K562 (cell line): ENCODE results near the gene LILRA6. TPM values are rescaled to one million over a fixed set of nuclear protein-coding genes. Genes with fewer than 3 reads are reported as not detected.
"Not testable (repeated sequence)": the region's sequence is repeated elsewhere in the genome, so short reads cannot be mapped to it uniquely, and the experiment has no call there.

Experiments
- ATAC-seq: fragments of 200-7000 bp; cut with Tn5 transposase; 3 replicates; pipeline ENCODE4 v1.9.1; 2020; ENCODE audit warnings: moderate library complexity
- BruUV-seq: library from RNA; stranded (reverse); fragments of 400-500 nt; replicated peaks from 2 replicates; lab custom pipeline; 2021; lab: Mats Ljungman, UMichigan
- CTCF ChIA-PET: fragments of 300-600 bp; formaldehyde crosslinking; extraction: SDS; loops from one replicate; lab custom pipeline; 2021; ENCODE audit warnings: low intra/inter-chr PET ratio; lab: Yijun Ruan, JAX
- POLR2A ChIA-PET: fragments of 300-600, 350-650 bp; sonication (Branson Sonifier 250); formaldehyde crosslinking; extraction: SDS; loops from one replicate; lab custom pipeline; 2021; ENCODE audit warnings: antibody characterized with exemption, inconsistent platforms; lab: Yijun Ruan, JAX
- DNase-seq, 4 experiments: peaks; one replicate each; pipeline versions ENCODE4 v3.0.0 to v3.0.0-alpha.2; 2011 to 2018; ENCODE audit warnings: low spot score in 3 of 4, mixed read lengths in 3 of 4; ENCODE audit errors: extremely low read depth in 1 of 4
- FAIRE-seq: peaks from 2 replicates; lab custom pipeline; 2011; peaks lifted over from hg19 to GRCh38; lab: Jason Lieb, UNC
- H2AFZ ChIP-seq: 2 replicates; pipeline ENCODE4 v1.6.0; 2011; ENCODE audit warnings: low read depth, low read length, control low read depth, inconsistent platforms
- H3K27ac ChIP-seq: fragments of 200-600 bp; 3 replicates; pipeline ENCODE4 v1.8.0; 2011; ENCODE audit warnings: low read depth, mild to moderate bottlenecking, control low read depth, inconsistent platforms, low read length, moderate library complexity, mixed read lengths; ENCODE audit errors: extremely low read depth
- H3K27me3 ChIP-seq, 2 experiments: fragments of 300-600 bp in 1 of 2; 2 replicates in 1 of 2; 3 replicates in 1 of 2; pipeline versions ENCODE4 v1.6.0 to v1.8.0; 2011; ENCODE audit warnings: inconsistent platforms in 2 of 2, low read length in 2 of 2, mild to moderate bottlenecking in 1 of 2, mixed read lengths in 1 of 2, moderate library complexity in 1 of 2; ENCODE audit not compliant: control insufficient read depth in 2 of 2, insufficient read depth in 2 of 2
- H3K36me3 ChIP-seq: fragments of 300-600 bp; 3 replicates; pipeline ENCODE4 v1.8.0; 2011; ENCODE audit warnings: mild to moderate bottlenecking, low read length, inconsistent platforms; ENCODE audit not compliant: control insufficient read depth, insufficient read depth
- H3K4me1 ChIP-seq, 2 experiments: fragments of 200-600 bp in 1 of 2; replicated peaks in 1 of 2; 2 replicates in 1 of 2; 3 replicates in 1 of 2; pipeline versions ENCODE4 v1.5.1 to v1.8.0; 2011; ENCODE audit warnings: inconsistent platforms in 2 of 2, low read length in 2 of 2, mild to moderate bottlenecking in 1 of 2, mixed read lengths in 1 of 2, moderate library complexity in 1 of 2; ENCODE audit not compliant: control insufficient read depth in 2 of 2, insufficient read depth in 2 of 2
- H3K4me2 ChIP-seq: 2 replicates; pipeline ENCODE4 v1.6.1; 2011; ENCODE audit warnings: low read length, control low read depth, inconsistent platforms, mixed read lengths; ENCODE audit not compliant: insufficient read depth
- H3K4me3 ChIP-seq: fragments of 200-600 bp; sonication (generic), shearing (Covaris generic); 2 replicates; pipeline ENCODE4 v1.5.1; 2016; ENCODE audit warnings: control low read depth, inconsistent platforms
- H3K79me2 ChIP-seq: fragments of 200-600 bp; 3 replicates; pipeline ENCODE4 v1.8.0; 2011; ENCODE audit warnings: low read length, inconsistent platforms; ENCODE audit not compliant: control insufficient read depth, insufficient read depth
- H3K9ac ChIP-seq, 2 experiments: 2 replicates each; pipeline versions ENCODE4 v1.6.0 to v1.6.1; 2011; ENCODE audit warnings: low read depth in 2 of 2, low read length in 2 of 2, control low read depth in 1 of 2, inconsistent platforms in 1 of 2, mild to moderate bottlenecking in 1 of 2, mixed read lengths in 1 of 2; ENCODE audit not compliant: insufficient read depth in 1 of 2
- H3K9me1 ChIP-seq: one replicate; pipeline ENCODE4 v1.6.0; 2011; ENCODE audit warnings: inconsistent platforms, mild to moderate bottlenecking, low read length, moderate library complexity; ENCODE audit not compliant: control insufficient read depth, insufficient read depth
- H3K9me3 ChIP-seq: replicated peaks from 2 replicates; pipeline ENCODE4 v1.5.1; 2011; ENCODE audit warnings: low read depth, low read length, inconsistent platforms; ENCODE audit not compliant: control insufficient read depth, insufficient read depth
- H4K20me1 ChIP-seq: replicated peaks from 2 replicates; pipeline ENCODE4 v1.6.1; 2011; ENCODE audit warnings: low read length, inconsistent platforms, mixed read lengths; ENCODE audit not compliant: control insufficient read depth, insufficient read depth
- CBX8 ChIP-seq: fragments of 200-600 bp; sonication (generic); IDR thresholded peaks from 2 replicates; pipeline ENCODE4 v1.6.1; 2012; ENCODE audit warnings: borderline replicate concordance, mixed run types, low read depth, mild to moderate bottlenecking, moderate library complexity, mixed read lengths, low read length, control low read depth, inconsistent platforms; ENCODE audit not compliant: poor library complexity, severe bottlenecking; ENCODE audit errors: extremely low read depth
- HSF4 ChIP-seq: fragments of 250-450 bp; sonication (Bioruptor Pico); IDR thresholded peaks from 2 replicates; pipeline ENCODE4 v2.1.2; 2022; ENCODE audit warnings: mild to moderate bottlenecking, moderate library complexity, borderline replicate concordance
- MAFF ChIP-seq: IDR thresholded peaks from 2 replicates; pipeline ENCODE4 v1.6.1; 2012; ENCODE audit warnings: low read length, improper control_type of control experiment
- PCBP1 ChIP-seq: fragments of 200-400 bp; formaldehyde crosslinking; IDR thresholded peaks from 2 replicates; pipeline ENCODE4 v1.6.1; 2018; ENCODE audit warnings: mild to moderate bottlenecking, low read depth, low read length; ENCODE audit not compliant: poor library complexity, severe bottlenecking
- RBM14 ChIP-seq: fragments of 200-400 bp; formaldehyde crosslinking; IDR thresholded peaks from 2 replicates; pipeline ENCODE4 v1.6.1; 2018; ENCODE audit warnings: low read depth, mild to moderate bottlenecking, low read length, moderate library complexity, borderline replicate concordance; ENCODE audit not compliant: insufficient read depth
- WGBS: fragments of 100-300 bp; shearing (Covaris generic); methylation state at CpG from one replicate; pipeline ENCODE4 v1.1.6; 2016; ENCODE audit warnings: low coverage, mixed read lengths; ENCODE audit not compliant: insufficient coverage; ENCODE audit errors: missing lambda C conversion rate; 5-methylcytosine and 5-hydroxymethylcytosine counted together
- in situ Hi-C: fragments of 300-500 bp; cut with MboI; formaldehyde crosslinking; loops from 4 replicates; pipeline ENCODE4 v1.15.0; 2018; ENCODE audit warnings: inconsistent platforms, mixed read lengths
- intact Hi-C: fragments of 100-400 bp; cut with micrococcal nuclease; formaldehyde crosslinking; loops from 2 replicates; pipeline ENCODE4 v1.14.2; 2022
- polyA plus RNA-seq, 8 experiments: library from polyadenylated mRNA; depleted of rRNA in 4 of 8; stranded (reverse) in 5 of 8; unstranded in 3 of 8; fragments of >200 nt; fragmentation: Nextera tagmentation in 2 of 8; fragmentation: Illumina TruSeq in 1 of 8; extraction: Ambion mirVana in 2 of 8; extraction: Trizol in 1 of 8; gene quantifications; 2 replicates each; pipeline versions ENCODE4 v1.2.1 to v1.2.3, GENCODE V29; 2011 to 2014; ENCODE audit warnings: inconsistent platforms in 1 of 8, missing spikeins in 1 of 8
- total RNA-seq, 7 experiments: library from RNA; depleted of rRNA in 6 of 7; stranded (reverse); fragments of >200 nt in 6 of 7; fragmentation: Illumina TruSeq in 2 of 7; extraction: Trizol in 2 of 7; gene quantifications; 2 replicates each; pipeline versions ENCODE4 v1.2.1 to v1.2.3, GENCODE V29; 2011 to 2021; ENCODE audit warnings: low replicate concordance in 1 of 7
- TF ChIP-seq, protein P1 (sequence below): fragments of 450-650 bp; IDR thresholded peaks from 2 replicates; pipeline ENCODE4 v1.6.1; 2014; ENCODE audit warnings: low read depth, mild to moderate bottlenecking, moderate library complexity, borderline replicate concordance
- TF ChIP-seq, protein P2 (sequence below): sonication (generic); formaldehyde crosslinking; IDR thresholded peaks from 2 replicates; pipeline ENCODE4 v1.8.0; 2023; ENCODE audit warnings: missing genetic modification reagents, mild to moderate bottlenecking, borderline replicate concordance

The LILRA6 gene
- total and polyA plus RNA-seq, 9 of the 15 experiments (the other 6 are each of a cell fraction or from before 2014, with no cell fraction given): 0.03 TPM; not detected in 8

DNA sequence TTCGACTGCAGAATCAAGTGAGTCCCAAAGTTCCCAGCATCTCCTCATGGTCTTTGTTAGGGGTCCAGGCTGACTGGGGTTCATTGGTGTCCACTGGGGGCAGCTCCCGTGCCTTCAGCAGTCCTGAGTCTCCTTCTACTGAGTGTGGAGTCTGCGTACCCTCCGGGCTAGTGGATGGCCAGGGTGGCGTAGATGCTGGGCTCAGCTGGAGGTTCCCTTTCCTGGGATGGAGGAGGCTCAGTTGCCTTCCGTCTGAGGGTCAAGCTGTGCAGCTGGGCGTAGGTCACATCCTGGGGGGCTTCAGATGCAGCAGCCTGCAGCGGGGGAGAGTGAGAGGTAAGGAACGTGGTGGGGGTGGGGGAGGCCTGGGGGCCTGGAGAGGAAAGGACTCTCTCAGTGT lies 31.9 kb upstream of the LILRA6 start:
- not testable (repeated sequence) for FAIRE-seq, H3K9ac ChIP-seq

DNA sequence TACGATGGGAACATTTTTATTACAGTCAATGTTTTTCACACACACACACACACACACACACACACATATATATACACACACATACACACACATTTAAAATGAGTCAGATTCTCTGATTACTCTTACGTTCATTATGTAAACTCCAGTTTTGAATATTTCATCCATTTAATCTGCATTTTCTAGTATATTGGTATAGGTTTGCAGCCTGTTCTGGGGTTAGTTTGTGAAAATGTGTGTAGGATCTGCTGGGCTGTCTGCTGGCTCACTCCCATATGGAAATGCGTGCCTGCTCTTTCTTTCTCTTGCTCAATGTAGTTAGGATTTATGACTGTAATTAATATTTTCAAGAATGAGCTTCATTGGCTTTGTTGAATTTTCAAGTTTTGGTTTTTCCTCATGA lies 31.2 kb upstream of the LILRA6 start:
- no TSS peak for BruUV-seq
- POLR2A ChIA-PET: no interaction called here
- no peak for ATAC-seq
- TF ChIP-seq PCBP1: no peak
- TF ChIP-seq MAFF: no peak
- TF ChIP-seq RBM14: no peak
- no peak for TF ChIP-seq HSF4 (CRISPR knock-in tag)
- TF ChIP-seq, protein P1, sequence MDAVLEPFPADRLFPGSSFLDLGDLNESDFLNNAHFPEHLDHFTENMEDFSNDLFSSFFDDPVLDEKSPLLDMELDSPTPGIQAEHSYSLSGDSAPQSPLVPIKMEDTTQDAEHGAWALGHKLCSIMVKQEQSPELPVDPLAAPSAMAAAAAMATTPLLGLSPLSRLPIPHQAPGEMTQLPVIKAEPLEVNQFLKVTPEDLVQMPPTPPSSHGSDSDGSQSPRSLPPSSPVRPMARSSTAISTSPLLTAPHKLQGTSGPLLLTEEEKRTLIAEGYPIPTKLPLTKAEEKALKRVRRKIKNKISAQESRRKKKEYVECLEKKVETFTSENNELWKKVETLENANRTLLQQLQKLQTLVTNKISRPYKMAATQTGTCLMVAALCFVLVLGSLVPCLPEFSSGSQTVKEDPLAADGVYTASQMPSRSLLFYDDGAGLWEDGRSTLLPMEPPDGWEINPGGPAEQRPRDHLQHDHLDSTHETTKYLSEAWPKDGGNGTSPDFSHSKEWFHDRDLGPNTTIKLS: no peak
- TF ChIP-seq CBX8: no peak
- TF ChIP-seq, protein P2, sequence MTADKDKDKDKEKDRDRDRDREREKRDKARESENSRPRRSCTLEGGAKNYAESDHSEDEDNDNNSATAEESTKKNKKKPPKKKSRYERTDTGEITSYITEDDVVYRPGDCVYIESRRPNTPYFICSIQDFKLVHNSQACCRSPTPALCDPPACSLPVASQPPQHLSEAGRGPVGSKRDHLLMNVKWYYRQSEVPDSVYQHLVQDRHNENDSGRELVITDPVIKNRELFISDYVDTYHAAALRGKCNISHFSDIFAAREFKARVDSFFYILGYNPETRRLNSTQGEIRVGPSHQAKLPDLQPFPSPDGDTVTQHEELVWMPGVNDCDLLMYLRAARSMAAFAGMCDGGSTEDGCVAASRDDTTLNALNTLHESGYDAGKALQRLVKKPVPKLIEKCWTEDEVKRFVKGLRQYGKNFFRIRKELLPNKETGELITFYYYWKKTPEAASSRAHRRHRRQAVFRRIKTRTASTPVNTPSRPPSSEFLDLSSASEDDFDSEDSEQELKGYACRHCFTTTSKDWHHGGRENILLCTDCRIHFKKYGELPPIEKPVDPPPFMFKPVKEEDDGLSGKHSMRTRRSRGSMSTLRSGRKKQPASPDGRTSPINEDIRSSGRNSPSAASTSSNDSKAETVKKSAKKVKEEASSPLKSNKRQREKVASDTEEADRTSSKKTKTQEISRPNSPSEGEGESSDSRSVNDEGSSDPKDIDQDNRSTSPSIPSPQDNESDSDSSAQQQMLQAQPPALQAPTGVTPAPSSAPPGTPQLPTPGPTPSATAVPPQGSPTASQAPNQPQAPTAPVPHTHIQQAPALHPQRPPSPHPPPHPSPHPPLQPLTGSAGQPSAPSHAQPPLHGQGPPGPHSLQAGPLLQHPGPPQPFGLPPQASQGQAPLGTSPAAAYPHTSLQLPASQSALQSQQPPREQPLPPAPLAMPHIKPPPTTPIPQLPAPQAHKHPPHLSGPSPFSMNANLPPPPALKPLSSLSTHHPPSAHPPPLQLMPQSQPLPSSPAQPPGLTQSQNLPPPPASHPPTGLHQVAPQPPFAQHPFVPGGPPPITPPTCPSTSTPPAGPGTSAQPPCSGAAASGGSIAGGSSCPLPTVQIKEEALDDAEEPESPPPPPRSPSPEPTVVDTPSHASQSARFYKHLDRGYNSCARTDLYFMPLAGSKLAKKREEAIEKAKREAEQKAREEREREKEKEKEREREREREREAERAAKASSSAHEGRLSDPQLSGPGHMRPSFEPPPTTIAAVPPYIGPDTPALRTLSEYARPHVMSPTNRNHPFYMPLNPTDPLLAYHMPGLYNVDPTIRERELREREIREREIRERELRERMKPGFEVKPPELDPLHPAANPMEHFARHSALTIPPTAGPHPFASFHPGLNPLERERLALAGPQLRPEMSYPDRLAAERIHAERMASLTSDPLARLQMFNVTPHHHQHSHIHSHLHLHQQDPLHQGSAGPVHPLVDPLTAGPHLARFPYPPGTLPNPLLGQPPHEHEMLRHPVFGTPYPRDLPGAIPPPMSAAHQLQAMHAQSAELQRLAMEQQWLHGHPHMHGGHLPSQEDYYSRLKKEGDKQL (CRISPR knock-in tag): no peak

More for the DNA sequence above, 31.9 kb upstream of the LILRA6 start:
- H4K20me1 ChIP-seq, H3K79me2 ChIP-seq, H3K27ac ChIP-seq, H3K4me1 ChIP-seq, H3K36me3 ChIP-seq, H3K4me2 ChIP-seq, H3K4me3 ChIP-seq, in situ Hi-C loops, H3K9me1 ChIP-seq, H2AFZ ChIP-seq, POLR2A ChIA-PET, ATAC-seq, intact Hi-C loops, H3K9me3 ChIP-seq, DNase-seq, CTCF ChIA-PET, BruUV-seq: not testable (repeated sequence)
- WGBS: 3% methylated on average over 6 of the region's 9 CpGs
- peaks cover 8 to 31% of the 10 kb centered on the region in 2 experiments for H3K27me3 ChIP-seq

More for the DNA sequence above, 31.2 kb upstream of the LILRA6 start:
- H3K9me3 ChIP-seq: no peaks in the 10 kb centered on the region
- no peak overlapping the region for H2AFZ ChIP-seq
- no peak for DNase-seq
- no peaks in the 10 kb centered on the region for H3K4me1 ChIP-seq
- intact Hi-C loops (no loop called here), in situ Hi-C loops (no loop called here)
- H3K79me2 ChIP-seq: no peaks in the 10 kb centered on the region
- CTCF ChIA-PET: no interaction called here
- no peaks in the 10 kb centered on the region for H4K20me1 ChIP-seq
- H3K9me1 ChIP-seq: no peaks in the 10 kb centered on the region
- no peak overlapping the region for H3K4me3 ChIP-seq
- peaks cover 8 to 26% of the 10 kb centered on the region in 2 experiments for H3K27me3 ChIP-seq
- H3K4me2 ChIP-seq: no peak overlapping the region
- no peak overlapping the region for H3K9ac ChIP-seq
- no peak for FAIRE-seq
- 0% methylated on average over 3 of the region's 3 CpGs for WGBS
- no peaks in the 10 kb centered on the region for H3K36me3 ChIP-seq
- H3K27ac ChIP-seq: no peak overlapping the region
